ENCODE measurements around the gene FGB. TPM values are rescaled to one million over a fixed set of nuclear protein-coding genes. Genes with fewer than 3 reads are reported as not detected.

The FGB gene
- total RNA-seq, 1 donor from 2014 or later: 0.95 TPM

DNA sequence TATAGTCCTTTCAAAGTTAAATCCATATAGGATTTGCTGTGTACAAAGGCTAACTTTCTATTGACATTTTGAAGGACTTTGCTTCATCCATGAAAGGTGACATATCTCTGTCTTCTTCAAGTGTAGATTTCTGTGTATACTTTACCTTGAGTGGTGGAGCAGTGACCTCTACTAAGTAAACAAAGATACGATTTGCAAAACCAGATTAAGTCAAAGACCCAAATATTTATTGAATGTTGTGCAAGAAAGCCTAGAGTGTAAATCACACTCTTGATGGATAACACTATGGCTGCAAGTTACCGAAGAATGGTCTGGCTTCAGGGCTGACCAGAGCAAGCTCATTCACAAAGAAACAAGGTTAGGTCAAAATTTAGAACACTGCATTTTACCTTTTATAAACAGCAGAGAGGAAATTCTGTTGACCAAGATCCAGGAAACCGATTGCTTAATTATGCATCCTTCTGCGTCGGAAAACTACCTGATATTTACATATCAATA lies 55.1 kb downstream of the FGB start:
- H3K4me3 ChIP-seq: no peak overlapping the region
- H3K27ac ChIP-seq: no peak overlapping the region
- DNase-seq: no peak
- no peaks in the 10 kb centered on the region for H3K9me3 ChIP-seq
- TF ChIP-seq, protein P1, sequence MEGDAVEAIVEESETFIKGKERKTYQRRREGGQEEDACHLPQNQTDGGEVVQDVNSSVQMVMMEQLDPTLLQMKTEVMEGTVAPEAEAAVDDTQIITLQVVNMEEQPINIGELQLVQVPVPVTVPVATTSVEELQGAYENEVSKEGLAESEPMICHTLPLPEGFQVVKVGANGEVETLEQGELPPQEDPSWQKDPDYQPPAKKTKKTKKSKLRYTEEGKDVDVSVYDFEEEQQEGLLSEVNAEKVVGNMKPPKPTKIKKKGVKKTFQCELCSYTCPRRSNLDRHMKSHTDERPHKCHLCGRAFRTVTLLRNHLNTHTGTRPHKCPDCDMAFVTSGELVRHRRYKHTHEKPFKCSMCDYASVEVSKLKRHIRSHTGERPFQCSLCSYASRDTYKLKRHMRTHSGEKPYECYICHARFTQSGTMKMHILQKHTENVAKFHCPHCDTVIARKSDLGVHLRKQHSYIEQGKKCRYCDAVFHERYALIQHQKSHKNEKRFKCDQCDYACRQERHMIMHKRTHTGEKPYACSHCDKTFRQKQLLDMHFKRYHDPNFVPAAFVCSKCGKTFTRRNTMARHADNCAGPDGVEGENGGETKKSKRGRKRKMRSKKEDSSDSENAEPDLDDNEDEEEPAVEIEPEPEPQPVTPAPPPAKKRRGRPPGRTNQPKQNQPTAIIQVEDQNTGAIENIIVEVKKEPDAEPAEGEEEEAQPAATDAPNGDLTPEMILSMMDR (IDR thresholded peaks at IDR 0.05): no peak
- ATAC-seq: peak in 1 of 2 donors; percentile 12
- no peaks in the 10 kb centered on the region for H3K4me1 ChIP-seq
- no peaks in the 10 kb centered on the region for H3K36me3 ChIP-seq
- intact Hi-C loops (cut with DNase I): loop anchor here (10.0 kb wide), 1 partner anchor 63 kb away; the partner anchor contains the start of gene PLRG1
- no peaks in the 10 kb centered on the region for H3K27me3 ChIP-seq (ENCODE audit: low read depth)

DNA sequence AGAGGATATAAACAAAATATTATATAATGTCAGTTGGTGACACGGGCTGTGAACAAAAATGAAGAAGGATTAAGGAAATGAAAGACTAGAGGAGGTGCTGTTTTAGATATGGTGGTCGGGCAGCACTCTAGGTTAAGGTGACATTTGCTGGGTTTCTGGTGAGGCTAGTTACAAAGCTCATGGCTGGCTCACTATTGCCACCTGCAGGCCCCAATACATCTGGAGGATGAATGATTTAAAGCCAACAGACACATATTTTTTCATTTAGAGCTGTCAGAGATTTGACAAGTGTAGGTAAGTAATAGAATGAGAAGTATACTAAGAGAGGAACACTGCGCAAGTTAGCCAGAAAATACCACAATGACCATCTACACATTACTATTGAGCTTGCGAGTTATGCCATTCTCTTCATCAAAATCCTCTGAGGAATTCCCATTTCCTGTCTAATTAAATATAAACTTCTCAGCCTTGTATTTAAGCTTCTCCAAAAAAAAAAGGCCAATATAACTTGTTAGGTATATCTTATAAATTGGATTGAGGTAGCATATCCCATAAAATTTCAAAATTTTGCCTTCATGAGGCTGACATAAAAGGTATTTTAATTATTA lies 56.0 kb downstream of the FGB start:
- ATAC-seq: peak; percentile 61 to 76
- TF ChIP-seq, protein P1 (IDR thresholded peaks at IDR 0.05): peak; percentile 59

DNA sequence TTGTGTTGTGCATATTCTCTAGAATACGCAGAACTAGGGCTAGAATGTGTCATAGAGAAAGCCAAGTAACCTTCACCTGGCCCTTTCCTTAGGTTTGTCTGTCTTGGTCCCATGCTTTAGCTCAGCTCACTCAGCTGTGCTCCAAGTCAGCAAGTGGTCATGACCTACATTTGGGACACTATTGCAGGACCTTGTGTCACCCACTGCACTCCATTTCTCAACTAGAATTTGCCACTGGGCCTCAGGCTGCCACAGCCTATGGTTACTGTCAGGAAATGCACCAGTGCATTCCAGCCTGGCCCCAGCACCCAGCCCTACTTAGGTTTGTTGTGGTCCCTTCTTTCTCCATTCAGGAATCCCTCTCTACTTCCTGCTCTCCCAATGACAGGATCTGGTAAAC lies 57.3 kb downstream of the FGB start:
- H3K4me1 ChIP-seq: no peaks in the 10 kb centered on the region
- TF ChIP-seq, protein P1 (IDR thresholded peaks at IDR 0.05): no peak
- no peaks in the 10 kb centered on the region for H3K36me3 ChIP-seq
- DNase-seq (no peak), ATAC-seq (no peak)
- H3K27ac ChIP-seq: no peak overlapping the region
- no peaks in the 10 kb centered on the region for H3K27me3 ChIP-seq (ENCODE audit: low read depth)
- no peak overlapping the region for H3K4me3 ChIP-seq
- H3K9me3 ChIP-seq: no peaks in the 10 kb centered on the region
- intact Hi-C loops (cut with DNase I): no loop called here

More for the DNA sequence above, 56.0 kb downstream of the FGB start:
- Histone ChIP-seq H3K4me1 (no peaks in the 10 kb centered on the region), H3K4me3 (no peak overlapping the region), H3K36me3 (no peaks in the 10 kb centered on the region), H3K27ac (no peak overlapping the region), H3K9me3 (no peaks in the 10 kb centered on the region), H3K27me3 (ENCODE audit: low read depth) (no peaks in the 10 kb centered on the region)
- peak; percentile 65 for DNase-seq
- intact Hi-C loops (cut with DNase I): loop anchor here (10.0 kb wide), 1 partner anchor 64 kb away; the partner anchor contains the start of gene PLRG1

Other genes starting within 250 kb of the FGB start
- 0.53 TPM for gene DCHS2, start 71.2 kb upstream of the FGB start, total RNA-seq
- gene PLRG1, start 12.6 kb upstream of the FGB start, total RNA-seq: 55.7 TPM
- gene FGA, start 27.7 kb downstream of the FGB start, total RNA-seq: 35.4 TPM
- 236 TPM for gene FGG, start 49.6 kb downstream of the FGB start, total RNA-seq
- gene LRAT, start 181.0 kb downstream of the FGB start, total RNA-seq: 1.0 TPM
- not detected for gene RBM46, start 218.3 kb downstream of the FGB start, total RNA-seq

All from lower lobe of right lung (tissue), 2 donors.